Breast epithelium (tissue), 4 donors: ENCODE data around the gene GAL. TPM values are rescaled to one million over a fixed set of nuclear protein-coding genes. Genes with fewer than 3 reads are reported as not detected.

Experiments used
- DNase-seq, 2 donors: peaks; one replicate each; pipeline ENCODE4 v3.0.0-alpha.2; 2019; ENCODE audit warnings: low spot score in 2 of 2
- H3K27ac ChIP-seq, 2 donors: fragments of 200-600 bp; sonication (generic) in 1 of 2; one replicate each; pipeline ENCODE4 v1.5.1; 2016 to 2019; ENCODE audit warnings: mild to moderate bottlenecking in 1 of 2
- H3K27me3 ChIP-seq, 2 donors: fragments of 200-600 bp; sonication (generic) in 1 of 2; one replicate each; pipeline versions ENCODE4 v1.5.1 to v1.6.0; 2017 to 2019; ENCODE audit warnings: control low read depth in 1 of 2, mild to moderate bottlenecking in 1 of 2
- H3K36me3 ChIP-seq: fragments of 200-600 bp; one replicate; pipeline ENCODE4 v1.5.1; 2019
- H3K4me1 ChIP-seq, 2 donors: fragments of 200-600 bp; sonication (generic); one replicate each; pipeline ENCODE4 v1.5.1; 2016 to 2019; ENCODE audit warnings: control low read depth in 1 of 2
- H3K4me3 ChIP-seq, 3 donors: fragments of 200-600 bp; sonication (generic); 1 replicate in 2 of 3; 2 replicates in 1 of 3; pipeline ENCODE4 v1.5.1; 2016 to 2019; ENCODE audit warnings: mild to moderate bottlenecking in 3 of 3, moderate library complexity in 2 of 3
- H3K9me3 ChIP-seq, 2 donors: fragments of 200-600 bp; sonication (generic) in 1 of 2; one replicate each; pipeline ENCODE4 v1.5.1; 2016 to 2019; ENCODE audit warnings: control low read depth in 1 of 2
- CTCF ChIP-seq, 3 donors: fragments of 450-650 bp; IDR thresholded peaks; one replicate each; pipeline ENCODE4 v1.5.1; 2016 to 2017; ENCODE audit warnings: antibody characterized with exemption in 3 of 3, mild to moderate bottlenecking in 3 of 3, moderate library complexity in 3 of 3
- POLR2A ChIP-seq: fragments of 450-650 bp; IDR thresholded peaks from one replicate; pipeline ENCODE4 v1.6.1; 2016; ENCODE audit warnings: antibody characterized with exemption, mild to moderate bottlenecking, moderate library complexity
- POLR2AphosphoS5 ChIP-seq, 3 donors: sonication (generic); formaldehyde crosslinking; IDR thresholded peaks; one replicate each; pipeline ENCODE4 v1.6.1; 2017; ENCODE audit warnings: antibody characterized with exemption in 3 of 3
- intact Hi-C: fragments of 100-400 bp; cut with DNase I; formaldehyde crosslinking; loops from one replicate; pipeline ENCODE4 v1.15.1; 2023; ENCODE audit warnings: low total_unique reads
- total RNA-seq, 3 donors: library from RNA; depleted of rRNA; stranded (reverse); fragments of >200 nt; gene quantifications; one replicate each; pipeline ENCODE4 v1.1.0, GENCODE V29; 2016

GAL gene
- total RNA-seq, 3 donors from 2014 or later = 0.64 to 5.7 (median 1.3) TPM

- H3K27me3 ChIP-seq = no peaks in the 10 kb centered on the region
- H3K27ac ChIP-seq = no peak overlapping the region
- no peak for DNase-seq
- no peaks in the 10 kb centered on the region for H3K36me3 ChIP-seq
- TF ChIP-seq CTCF (IDR thresholded peaks at IDR 0.05) (no peak), POLR2AphosphoS5 (IDR thresholded peaks at IDR 0.05) (no peak), POLR2A (no peak)
- H3K4me3 ChIP-seq = no peak overlapping the region
- no peaks in the 10 kb centered on the region for H3K4me1 ChIP-seq
- intact Hi-C loops = no loop called here
- no peaks in the 10 kb centered on the region for H3K9me3 ChIP-seq
Measured at GRCh38 chr11:68710409-68710808, 26.1 kb downstream of the GAL start.

- no peak for DNase-seq
- Histone ChIP-seq H3K27ac (no peak overlapping the region), H3K27me3 (no peaks in the 10 kb centered on the region), H3K9me3 (no peaks in the 10 kb centered on the region), H3K4me3 (no peak overlapping the region), H3K4me1 (no peaks in the 10 kb centered on the region), H3K36me3 (no peaks in the 10 kb centered on the region)
- intact Hi-C loops = no loop called here
- TF ChIP-seq POLR2AphosphoS5 (IDR thresholded peaks at IDR 0.05) (no peak), CTCF (IDR thresholded peaks at IDR 0.05) (no peak), POLR2A (no peak)
Measured at GRCh38 chr11:68711114-68711513, 26.8 kb downstream of the GAL start.

- no peak for DNase-seq
- TF ChIP-seq POLR2A (no peak), CTCF (IDR thresholded peaks at IDR 0.05) (no peak), POLR2AphosphoS5 (IDR thresholded peaks at IDR 0.05) (no peak)
- Histone ChIP-seq H3K4me1 (no peaks in the 10 kb centered on the region), H3K9me3 (peaks cover 0 to 4% of the 10 kb centered on the region in 2 donors), H3K4me3 (no peak overlapping the region), H3K27ac (no peak overlapping the region), H3K36me3 (no peaks in the 10 kb centered on the region), H3K27me3 (no peaks in the 10 kb centered on the region)
- intact Hi-C loops = no loop called here
Measured at GRCh38 chr11:68714060-68714856, 29.9 kb downstream of the GAL start.

- intact Hi-C loops = no loop called here
- DNase-seq = no peak
- H3K27ac ChIP-seq = no peak overlapping the region
- H3K9me3 ChIP-seq = peaks cover 4 to 10% of the 10 kb centered on the region in 2 donors
- no peak overlapping the region for H3K4me3 ChIP-seq
- H3K27me3 ChIP-seq = no peaks in the 10 kb centered on the region
- H3K4me1 ChIP-seq = no peaks in the 10 kb centered on the region
- no peaks in the 10 kb centered on the region for H3K36me3 ChIP-seq
- TF ChIP-seq POLR2AphosphoS5 (IDR thresholded peaks at IDR 0.05) = no peak
- no peak for TF ChIP-seq POLR2A
- no peak for TF ChIP-seq CTCF (IDR thresholded peaks at IDR 0.05)
Measured at GRCh38 chr11:68715456-68716122, 31.2 kb downstream of the GAL start.

GRCh38 chr11:68721075-68721474 lies 36.7 kb downstream of the GAL start:
- H3K4me1 ChIP-seq = no peaks in the 10 kb centered on the region
- H3K27ac ChIP-seq = no peak overlapping the region
- peaks cover 4 to 10% of the 10 kb centered on the region in 2 donors for H3K9me3 ChIP-seq
- TF ChIP-seq POLR2AphosphoS5 (IDR thresholded peaks at IDR 0.05) (no peak), CTCF (IDR thresholded peaks at IDR 0.05) (no peak), POLR2A (no peak)
- no peak overlapping the region for H3K4me3 ChIP-seq
- H3K27me3 ChIP-seq = no peaks in the 10 kb centered on the region
- DNase-seq = no peak
- H3K36me3 ChIP-seq = no peaks in the 10 kb centered on the region
- intact Hi-C loops = no loop called here
